Subcutaneous adipose tissue (tissue), 4 donors: ENCODE data around the gene MAOA. TPM values are rescaled to one million over a fixed set of nuclear protein-coding genes. Genes with fewer than 3 reads are reported as not detected.

ENCODE experiments used
- total RNA-seq, 4 donors: library from RNA; depleted of rRNA; stranded (reverse); fragments of >200 nt; gene quantifications; one replicate each; pipeline ENCODE4 v1.1.0, GENCODE V29; 2016
- TF ChIP-seq, protein P1 (sequence below): fragments of 450-650 bp; IDR thresholded peaks from one replicate; pipeline ENCODE4 v1.5.1; 2016; ENCODE audit warnings: low read depth, mild to moderate bottlenecking, control low read depth, antibody characterized with exemption, moderate library complexity

Gene MAOA
- total RNA-seq, 4 donors from 2014 or later = 291 to 599 (median 388) TPM

DNA sequence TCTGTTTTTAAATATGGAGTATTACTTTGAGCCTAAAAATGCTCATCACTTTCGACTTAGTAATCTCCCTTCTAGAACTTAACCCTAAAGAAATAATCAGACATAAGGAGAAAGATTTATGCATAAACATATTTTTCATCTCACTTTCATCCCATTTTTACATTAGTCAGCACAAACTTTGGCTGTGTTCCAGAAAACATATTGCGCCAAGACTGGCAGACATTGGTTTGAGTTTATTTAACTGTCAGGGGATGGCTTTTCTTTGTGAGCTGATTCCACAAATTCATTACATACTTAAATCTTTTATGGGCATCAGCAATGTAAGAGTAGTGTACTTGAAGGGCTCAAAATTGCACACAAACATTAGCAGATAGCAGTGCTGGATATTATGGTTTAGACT lies 23.7 kb downstream of the MAOA start:
- TF ChIP-seq, protein P1, sequence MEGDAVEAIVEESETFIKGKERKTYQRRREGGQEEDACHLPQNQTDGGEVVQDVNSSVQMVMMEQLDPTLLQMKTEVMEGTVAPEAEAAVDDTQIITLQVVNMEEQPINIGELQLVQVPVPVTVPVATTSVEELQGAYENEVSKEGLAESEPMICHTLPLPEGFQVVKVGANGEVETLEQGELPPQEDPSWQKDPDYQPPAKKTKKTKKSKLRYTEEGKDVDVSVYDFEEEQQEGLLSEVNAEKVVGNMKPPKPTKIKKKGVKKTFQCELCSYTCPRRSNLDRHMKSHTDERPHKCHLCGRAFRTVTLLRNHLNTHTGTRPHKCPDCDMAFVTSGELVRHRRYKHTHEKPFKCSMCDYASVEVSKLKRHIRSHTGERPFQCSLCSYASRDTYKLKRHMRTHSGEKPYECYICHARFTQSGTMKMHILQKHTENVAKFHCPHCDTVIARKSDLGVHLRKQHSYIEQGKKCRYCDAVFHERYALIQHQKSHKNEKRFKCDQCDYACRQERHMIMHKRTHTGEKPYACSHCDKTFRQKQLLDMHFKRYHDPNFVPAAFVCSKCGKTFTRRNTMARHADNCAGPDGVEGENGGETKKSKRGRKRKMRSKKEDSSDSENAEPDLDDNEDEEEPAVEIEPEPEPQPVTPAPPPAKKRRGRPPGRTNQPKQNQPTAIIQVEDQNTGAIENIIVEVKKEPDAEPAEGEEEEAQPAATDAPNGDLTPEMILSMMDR = no peak

DNA sequence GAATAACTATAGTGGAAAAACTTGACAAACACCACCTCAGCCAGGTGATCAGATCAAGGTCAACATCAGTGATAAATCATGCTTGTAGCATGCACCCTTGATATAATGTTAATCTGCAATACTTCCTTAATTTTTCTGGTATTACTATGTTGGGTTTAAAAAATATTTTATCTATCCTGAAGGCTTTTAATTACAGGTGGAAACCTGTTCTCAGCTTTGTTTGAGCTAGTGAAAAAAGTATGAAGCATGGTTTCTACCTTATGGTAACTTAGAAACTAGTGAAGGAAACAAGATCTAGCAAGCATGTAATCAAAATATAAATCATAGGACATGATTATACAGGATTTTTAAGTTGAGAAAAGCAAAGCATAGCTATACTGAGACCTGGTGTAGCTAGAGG lies 26.6 kb downstream of the MAOA start:
- TF ChIP-seq, protein P1 = no peak

DNA sequence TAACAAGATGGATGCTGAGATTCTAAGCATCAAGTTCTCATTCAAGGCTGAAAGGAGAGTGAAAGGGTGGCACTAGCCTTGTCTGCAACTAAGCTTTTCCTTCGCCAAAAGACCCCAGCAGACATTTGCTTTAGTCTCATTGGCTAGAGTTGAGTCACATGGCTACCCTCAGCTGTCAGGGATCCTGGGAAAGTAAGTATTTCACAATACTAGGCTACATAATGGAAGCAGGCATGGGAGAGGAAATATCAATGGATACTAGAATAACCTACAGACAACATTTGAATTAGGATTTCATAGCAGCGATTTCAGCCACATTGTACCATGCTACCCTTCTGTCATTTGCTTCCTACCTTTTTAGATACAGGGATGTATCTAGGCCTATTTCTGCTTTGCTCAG lies 29.1 kb downstream of the MAOA start:
- TF ChIP-seq, protein P1 = no peak

DNA sequence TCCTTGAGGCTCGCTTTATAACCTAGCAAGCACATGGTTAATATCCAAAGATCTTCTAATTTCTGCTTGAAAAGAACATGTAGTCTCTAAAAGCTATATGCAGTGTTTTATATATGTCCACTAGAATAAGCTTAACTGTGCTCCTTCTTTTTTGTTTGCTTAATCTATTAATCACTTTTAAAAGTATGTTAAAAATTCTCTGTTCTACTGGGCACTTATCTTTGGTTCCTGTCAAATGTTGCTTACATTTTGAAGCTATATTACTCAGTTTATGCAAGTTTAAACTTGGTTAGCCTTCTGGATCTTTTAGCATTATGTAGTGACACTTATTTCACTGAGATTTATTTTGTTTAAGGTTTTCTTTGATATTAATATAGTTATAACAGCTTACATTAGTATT lies 32.5 kb downstream of the MAOA start:
- TF ChIP-seq, protein P1 = no peak

DNA sequence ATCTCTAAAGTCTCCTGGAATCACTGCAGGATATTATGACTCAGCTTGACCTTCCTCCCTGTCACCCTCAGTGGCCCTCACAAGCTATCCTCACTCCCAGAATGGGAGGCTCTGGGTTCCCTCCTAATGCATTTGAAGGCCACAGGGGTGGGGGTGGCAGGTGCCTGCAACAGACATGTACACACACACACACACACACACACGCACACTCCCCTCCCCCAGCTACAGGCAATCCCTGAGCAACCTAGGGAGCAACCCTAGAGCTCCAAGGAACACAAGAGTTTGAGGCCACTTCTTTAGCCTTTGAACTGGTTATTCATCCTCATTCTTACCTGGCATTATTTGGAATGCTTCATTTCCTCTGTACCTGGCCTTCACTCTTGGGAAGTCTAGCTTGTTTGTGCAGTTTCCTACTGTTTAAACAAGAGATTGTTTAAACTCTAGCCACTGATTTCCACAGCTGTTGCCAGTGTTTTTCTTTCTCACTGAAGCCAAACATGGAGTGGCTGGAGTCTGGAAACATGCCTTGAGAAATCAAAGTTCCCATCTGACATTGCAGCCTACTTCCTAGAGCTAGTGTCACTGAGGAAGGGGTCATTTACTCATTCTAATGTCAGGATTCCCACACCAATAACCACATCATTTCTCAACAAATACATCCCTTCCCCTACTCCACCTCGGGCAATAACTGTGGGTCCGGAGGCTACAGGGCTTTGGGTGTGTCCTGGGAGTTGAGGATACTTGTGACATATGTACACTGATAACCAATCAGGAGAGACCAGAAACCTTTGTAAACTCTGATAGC lies 37.7 kb downstream of the MAOA start:
- TF ChIP-seq, protein P1 = no peak

DNA sequence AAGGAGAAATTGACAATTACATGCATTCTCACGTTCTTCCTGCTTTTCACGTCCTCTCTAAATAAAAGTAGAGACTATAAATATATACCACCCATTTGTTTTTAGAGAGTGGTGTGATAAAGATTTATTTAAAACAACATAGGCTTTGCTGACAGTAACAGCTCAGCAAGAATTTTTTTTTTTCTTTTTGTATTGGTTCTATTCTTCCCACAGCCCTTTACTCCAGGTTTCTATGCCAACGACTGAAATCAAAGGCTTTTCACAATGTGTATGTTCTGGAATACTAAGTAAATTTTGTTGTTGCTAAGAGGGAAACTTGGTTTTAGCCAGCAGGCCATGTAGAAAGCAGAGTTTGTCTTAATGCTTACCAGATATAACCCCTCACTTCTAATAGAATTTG lies 43.4 kb downstream of the MAOA start:
- TF ChIP-seq, protein P1 = no peak

DNA sequence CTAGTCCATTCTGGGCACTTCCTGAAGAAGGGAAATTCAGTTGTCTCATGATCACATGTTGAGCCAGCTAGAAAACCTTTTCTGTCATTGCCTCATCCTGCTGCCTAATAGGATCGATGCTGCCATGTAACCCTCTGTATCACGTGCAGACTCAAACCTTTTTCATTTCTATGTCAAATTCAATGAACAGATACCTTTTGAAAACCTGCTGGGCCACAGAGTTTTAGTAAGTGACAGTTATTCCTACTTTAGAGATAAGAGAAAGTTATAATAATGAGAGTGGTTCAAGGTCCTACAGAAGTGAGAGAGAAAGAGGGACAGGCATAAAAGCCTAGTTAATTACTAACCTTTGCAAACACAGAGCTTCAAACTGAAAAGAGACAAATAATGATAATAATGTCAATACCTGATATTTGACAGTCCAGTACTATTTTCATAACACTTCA lies 46.0 kb downstream of the MAOA start:
- TF ChIP-seq, protein P1 = no peak
